NCI-H748 (cell line): ENCODE measurements around the gene HSPBP1.
A peak's percentile ranks its signal among the peaks of the same experiment; 100 is the strongest.

Experiments used
- DNase-seq: peaks from one replicate; lab custom pipeline; 2025; ENCODE audit not compliant: unreplicated experiment; lab: John Stamatoyannopoulos, UW

Gene HSPBP1

DNA sequence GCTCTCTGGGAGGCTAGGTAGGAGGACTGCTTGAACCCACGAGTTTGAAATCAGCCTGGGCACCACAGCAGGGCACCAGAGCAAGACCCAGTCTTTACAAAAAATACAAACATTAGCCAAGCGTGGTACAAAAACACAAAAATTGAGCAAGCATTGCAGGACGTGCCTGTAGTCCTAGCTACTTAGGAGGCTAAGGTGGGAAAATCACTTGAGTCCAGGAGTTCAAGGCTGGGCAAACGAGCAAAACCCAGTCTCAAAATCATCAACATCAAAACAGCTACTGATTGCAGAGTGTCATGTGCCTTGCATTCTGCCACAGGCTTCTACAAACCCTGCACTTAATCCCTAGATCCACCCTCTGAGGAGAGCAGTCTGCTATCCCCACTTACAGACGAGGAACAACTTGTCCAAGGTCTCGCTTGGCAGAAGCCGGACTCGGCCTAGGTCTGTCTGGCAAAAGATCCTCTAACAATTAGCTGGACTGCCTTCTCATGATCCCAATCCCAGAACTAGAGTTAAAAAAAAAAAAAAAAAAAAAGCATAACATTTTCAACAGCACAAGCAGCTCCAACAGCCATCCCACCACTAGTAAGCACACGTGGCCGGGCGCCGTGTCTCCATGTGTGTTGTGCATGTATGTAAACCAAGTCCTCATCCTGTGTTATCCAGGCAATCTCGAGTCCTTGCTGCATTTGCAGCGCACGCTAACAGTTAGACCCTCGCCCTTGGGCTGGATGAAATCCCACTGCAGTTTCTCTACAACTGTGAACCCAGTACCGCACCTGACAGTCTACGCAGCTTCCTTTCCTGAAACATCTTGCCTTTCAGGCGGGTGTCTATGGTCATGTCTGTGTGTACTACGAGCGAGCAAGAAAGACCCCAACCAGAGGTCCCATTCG, 23.1 kb downstream of the HSPBP1 start:
- DNase-seq: no peak

DNA sequence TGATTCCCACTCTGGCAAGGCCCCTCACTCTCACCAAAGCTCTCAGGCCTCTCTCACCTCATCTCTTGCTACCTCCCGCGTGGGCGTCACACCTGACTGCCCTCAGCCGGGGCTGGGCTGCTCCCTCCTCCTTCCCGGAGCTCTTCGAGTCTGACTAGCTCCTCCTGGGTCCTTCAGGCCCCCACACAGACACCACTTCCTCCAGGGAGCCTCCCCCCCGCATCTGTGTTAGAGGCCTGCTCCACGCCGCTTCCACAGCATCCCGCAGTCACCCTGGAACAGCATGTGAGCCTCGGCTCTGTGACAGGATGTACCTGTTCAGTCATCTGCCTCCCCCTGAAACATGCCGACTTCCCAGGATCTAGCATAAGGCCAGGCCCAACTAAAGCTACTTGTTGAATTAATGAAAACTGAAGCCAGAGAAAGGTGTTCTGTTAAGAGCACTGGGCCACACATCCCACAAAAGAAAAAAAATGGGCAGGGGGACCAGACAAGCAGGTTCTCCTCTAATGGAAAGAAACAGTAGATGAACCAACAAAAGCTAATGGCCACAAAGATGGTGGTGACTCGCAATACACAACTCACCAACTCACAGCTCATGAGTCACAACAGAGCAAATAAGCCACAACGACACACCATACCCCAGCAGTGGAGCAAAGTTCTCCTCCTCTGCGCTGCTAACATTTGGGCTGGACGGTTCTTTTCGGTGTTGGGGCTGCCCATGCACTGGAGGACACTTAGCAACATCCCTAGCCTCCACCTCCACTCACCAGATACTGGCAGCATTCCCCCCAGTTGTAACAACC, 24.1 kb downstream of the HSPBP1 start:
- DNase-seq: no peak

DNA sequence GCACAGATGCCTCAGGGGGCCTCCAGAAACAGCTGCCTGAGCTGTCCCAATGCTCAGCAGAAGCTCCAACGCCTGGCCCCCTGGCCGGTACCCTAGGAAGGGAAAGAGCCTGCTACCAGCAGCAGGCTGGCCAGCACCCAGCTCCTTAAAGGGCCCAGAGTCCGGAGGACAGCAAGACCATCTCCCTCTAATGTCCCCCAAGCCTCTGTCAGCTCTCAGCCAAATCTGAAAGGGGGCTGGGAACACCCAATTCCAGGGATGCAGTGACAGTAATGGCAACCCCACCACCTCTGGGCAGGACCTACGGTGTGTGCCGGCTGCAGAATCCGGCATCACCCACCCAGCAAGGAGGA, 25.3 kb downstream of the HSPBP1 start:
- no peak for DNase-seq

DNA sequence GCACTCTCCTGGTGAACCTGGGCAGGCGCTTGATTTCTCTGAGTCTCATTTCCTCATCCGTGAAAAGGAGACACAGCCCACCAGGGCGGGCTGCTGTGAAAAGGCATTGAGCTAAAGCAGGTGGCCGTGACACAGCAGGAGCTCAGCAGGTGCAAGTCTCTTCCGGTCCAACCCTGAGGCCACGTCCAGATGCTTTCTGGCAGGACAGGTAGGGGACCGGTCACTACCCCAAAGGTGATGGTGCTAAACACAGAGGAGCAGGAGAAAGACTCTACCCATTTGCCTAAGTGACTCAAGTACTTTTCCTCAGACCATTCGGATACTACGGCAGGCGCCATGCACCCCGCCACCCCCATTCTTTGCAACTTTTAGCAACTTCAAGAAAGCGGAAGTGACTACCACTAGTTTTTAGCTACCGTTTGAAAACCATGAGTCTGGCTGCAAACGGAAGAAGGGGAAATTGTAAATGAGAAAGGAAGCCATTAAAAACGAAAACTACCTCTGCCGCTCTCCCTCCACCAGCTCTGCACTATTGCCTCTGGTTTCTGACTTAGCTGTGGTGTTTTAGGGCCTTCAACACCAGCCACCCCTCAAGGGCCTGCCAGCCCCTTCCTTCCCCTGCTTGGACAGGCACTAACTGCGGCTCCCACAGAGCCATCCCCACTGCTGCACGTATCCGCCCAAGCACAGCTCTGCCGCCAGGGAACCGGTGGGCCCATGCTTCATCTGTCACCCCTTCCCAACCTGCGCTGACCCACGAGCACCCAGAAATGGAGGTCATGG, 25.9 kb downstream of the HSPBP1 start:
- peak; percentile 91 for DNase-seq

DNA sequence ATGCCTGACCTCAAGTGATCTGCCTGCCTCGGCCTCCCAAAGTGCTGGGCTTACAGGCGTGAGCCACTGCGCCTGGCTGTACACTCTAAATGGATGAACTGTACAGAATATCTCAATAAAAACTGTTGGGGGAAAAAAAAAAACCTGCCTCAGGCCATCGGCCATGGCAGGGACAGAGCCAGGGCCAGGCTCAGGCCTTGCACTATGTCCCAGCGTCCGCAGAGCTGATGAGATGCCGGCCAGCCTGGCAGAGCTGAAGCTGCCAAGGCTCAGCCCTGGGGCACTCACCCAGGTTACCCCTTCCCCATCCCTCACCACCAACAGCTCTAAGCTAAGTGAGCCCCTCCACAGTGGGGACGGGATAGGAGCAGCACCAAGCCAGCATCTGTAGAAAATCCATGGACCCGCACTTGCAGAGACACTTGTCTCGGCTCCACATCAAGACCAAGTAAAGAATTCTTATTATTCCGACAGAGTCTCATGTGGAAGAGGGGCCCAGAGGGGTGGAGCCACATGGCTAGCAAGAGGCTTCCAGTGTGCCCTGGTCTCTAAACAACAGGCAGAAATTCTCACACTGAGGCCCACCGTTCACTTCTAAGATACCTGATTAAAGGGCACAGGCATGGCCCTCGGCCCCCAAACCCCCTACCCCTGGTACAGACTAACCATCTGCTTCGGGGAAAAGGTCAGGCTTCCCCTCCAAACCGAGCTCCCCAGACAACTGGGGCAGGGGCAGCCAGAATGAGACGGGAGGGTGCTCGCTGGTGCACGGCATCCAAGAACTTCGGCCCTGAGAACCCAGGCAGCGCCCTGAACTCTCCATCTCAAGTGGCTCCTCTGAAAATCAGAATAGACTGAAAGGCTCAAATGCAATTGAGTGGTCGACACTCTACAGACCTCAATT, 26.9 kb downstream of the HSPBP1 start:
- DNase-seq: no peak

DNA sequence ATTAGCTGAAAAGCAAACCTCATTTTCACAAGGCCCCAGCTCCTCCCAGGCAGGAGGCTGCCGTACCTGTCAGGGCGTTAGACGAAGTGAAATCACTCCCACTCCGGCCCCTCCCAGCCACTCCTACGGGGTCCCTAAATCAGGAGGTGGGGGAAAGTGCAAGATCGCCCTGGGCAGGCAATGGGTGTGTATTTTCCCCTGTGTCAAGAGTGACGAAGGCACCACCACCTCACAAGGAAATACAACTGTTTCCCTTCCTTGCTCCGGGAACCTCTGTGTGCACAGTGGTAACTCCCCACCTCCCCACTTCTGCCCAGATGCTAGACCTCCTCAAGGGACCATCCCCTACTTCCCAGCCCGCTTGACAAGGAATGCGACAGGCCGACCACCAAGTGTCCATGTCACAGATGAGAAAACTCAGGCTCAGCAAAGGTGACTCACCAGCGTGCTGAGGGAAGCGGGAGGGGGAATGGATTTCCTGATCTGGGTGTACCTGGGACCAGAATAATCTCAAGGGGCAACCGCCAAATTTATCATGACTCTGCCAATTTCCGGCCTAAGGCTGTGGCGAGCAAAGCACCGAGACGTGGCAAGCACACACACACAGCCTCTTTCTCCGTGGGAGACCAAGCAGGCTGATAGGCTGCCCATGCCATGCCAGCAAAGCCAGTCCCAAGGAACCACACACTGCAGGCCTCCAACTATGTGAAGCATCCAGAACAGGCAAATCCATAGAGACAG, 28.4 kb downstream of the HSPBP1 start:
- no peak for DNase-seq

DNA sequence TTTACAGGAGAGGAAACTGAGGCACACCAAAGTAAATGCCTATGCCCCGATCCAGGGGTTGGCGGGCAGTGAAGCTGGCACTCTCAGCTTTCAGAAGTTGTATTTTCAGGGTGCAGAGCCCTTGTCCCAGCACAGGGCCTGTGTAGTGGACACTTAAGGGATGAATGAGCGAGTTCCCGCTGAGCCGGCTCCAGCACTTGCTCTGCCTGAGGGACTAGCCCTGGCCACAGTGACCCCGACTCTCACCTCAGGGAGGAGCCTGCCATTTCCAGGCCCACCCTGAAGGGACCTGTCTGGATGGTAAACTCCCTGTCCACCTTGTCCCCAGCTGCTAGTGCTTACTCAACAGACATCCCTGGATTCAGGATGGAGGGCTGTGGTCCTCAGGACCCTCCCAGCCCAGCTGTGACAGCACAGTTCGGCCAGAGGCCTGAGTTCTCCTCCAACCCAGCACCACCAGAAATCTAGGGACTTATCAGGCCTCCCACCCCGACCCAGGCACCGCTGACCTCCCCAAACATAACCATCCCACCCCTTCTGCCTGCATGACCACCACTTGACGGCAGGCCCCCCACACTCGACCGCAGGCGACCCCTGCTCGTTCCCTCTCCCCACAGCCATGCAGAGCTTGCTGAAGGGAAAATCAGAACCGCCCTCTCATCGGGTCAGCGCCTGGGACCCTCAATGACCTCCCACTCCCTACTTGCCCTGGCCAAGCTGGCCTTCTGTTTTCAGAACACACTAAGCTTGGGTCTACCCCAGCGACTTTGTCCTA, 29.5 kb downstream of the HSPBP1 start:
- no peak for DNase-seq

DNA sequence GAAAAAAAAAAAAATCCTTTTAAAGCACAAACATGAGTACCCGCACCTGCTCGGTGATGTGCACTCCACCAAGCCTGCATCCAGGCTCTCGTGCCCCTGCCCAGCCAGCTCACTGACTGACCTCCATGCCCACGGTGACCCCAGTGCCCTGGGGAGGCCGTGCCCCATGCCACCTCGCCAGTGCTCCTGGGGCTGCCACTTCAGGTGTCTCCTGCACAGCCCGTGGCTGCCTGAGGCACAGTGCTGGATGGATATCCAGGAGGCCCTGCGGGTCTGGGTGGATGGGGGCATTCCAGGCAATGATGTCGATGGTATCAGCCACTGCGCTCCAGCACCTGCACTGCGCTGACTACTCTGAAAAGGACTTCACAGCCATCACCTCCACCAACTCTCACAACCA, 30.1 kb downstream of the HSPBP1 start:
- DNase-seq: no peak

DNA sequence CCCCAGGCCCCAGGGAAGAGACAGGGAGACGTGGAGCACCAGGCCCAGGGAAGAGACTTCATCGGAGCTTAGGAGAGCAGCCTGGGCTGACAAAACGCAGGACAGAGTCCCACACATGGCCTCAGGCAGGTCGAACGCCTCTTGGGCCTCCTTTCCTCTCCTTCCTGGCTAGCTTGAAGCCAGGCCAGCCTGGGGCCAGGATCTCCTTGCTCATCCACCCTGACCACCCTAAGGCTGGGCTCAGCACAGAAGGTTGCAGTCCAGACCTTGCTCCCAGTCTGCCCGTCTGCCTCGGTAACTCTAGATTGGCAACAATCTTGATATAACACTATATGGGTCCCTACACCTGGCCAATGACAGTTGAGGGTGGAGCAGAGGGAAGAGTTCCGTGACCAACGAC, 31.2 kb downstream of the HSPBP1 start:
- DNase-seq: no peak

DNA sequence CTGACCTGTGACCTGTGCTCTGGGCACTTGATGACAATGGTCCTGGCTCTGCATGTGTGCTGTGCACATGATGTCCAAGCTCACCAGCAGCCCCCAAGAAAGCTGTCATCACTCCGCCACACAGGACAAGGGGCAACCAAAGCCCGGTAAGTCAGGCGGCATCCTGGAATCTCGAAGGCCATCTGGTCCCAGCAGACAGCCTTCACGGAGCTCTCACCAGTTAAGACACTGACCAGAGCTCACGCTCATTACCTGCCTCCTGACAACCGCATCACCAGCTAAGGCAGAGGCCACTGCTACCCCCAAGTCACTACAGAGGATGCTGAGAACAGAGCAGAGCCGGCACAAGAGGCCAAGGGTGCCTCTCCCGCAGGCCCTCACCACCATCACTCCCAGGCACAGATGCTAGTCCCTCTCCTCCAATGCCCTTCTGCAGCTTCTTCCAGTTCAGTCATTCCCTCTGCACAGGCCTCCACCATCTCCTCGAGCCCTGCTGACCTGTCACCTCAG, 31.7 kb downstream of the HSPBP1 start:
- DNase-seq: no peak

DNA sequence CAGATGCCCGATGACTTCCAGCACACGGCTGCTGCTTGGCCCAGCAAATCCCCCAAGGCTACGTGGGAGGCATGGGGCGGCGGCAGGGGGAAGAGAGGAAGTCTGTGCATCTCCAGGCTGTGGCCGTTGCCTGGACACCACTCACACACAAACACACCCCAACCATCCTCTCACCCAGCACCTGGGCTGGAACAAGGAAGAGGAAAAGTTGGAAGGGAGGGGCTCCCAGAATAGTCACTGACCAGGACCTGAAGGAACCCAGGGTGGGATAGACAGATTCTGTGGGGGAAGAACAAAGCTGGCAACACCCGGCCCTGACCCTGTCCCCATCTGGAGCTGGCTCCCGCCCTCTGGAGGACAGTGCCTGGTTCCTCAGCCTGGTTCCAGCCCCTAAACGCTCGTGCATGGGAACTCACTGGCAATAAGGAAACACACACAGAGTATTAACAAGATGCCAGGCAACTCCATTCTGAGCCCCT, 32.2 kb downstream of the HSPBP1 start:
- no peak for DNase-seq

DNA sequence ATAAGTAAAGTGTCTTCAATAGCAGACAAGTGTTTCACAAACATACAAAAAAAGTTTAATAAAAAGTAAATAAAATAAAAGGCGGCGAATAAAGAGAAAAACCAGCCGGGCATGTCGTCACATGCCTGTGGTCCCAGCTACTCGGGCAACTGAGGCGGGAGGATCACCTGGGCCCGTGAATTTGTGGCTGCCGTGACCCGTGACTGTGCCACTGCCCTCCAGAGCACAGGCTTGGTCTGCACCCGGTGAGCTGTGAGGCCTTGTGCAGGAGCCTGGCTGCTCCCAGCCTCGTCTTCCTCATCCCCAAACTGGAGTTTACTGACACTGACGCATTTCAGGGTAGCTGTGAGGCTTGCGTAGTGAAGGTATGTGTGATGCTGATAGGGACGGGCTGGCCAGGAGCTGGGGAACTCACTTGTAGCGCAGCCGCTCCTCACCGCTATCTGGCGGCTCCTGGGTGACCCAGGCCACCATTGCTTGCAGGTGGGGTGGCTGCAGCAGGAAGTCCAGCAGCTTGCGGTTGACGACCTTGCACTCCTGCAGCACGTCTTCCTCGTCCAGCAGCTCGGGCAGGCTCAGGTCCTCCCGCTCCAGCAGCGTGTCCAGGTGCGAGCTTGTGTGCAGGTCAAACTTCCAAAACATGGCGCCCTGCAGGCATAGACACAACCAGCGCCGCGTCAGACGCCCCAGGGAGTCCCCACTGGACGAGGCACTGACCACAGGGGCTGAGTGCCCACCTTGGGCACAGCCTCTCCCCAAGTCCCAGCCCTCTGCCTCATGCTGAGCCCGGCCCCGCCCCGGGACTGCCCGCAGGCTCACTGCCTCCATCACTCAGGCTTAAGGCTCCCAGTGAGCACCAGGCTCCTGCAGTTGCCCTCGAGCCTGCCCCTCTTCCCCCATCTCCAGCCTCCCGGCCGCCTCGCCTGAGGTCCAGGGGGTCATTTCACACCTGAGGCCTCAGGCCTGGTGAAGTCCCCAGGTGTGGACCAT, 33.2 kb downstream of the HSPBP1 start:
- no peak for DNase-seq

DNA sequence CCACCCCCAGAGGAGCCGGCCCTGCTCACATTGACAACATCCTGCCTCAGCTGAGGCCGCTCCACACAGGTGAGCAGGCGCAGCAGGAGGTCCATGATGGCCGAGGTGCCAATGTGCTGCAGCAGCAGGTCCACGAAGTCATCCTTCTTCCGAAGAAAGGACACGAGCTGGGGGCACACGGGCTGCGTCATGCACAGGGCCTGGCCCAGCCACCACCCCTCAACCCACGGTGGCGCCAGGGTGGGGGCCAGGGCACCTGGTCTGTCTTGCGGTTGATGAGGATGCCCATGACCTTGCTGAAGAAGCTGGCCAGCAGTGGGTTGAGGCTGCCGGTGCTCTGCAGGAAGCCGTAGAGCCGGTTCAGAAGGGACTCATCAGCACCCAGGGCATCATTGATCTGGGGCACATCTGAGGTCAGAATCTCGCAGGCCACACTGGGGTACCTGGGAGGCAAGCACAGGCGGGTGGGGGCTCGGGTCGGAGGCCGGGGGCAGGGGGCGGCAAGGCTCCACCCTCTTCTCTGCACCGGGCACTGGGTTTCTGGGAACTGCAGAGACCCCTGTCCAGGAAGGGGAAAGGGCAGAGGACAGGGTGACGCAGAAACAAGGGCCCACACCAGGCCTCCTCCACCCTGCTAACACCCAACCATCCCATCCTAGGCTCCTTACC, 34.5 kb downstream of the HSPBP1 start:
- DNase-seq: no peak

DNA sequence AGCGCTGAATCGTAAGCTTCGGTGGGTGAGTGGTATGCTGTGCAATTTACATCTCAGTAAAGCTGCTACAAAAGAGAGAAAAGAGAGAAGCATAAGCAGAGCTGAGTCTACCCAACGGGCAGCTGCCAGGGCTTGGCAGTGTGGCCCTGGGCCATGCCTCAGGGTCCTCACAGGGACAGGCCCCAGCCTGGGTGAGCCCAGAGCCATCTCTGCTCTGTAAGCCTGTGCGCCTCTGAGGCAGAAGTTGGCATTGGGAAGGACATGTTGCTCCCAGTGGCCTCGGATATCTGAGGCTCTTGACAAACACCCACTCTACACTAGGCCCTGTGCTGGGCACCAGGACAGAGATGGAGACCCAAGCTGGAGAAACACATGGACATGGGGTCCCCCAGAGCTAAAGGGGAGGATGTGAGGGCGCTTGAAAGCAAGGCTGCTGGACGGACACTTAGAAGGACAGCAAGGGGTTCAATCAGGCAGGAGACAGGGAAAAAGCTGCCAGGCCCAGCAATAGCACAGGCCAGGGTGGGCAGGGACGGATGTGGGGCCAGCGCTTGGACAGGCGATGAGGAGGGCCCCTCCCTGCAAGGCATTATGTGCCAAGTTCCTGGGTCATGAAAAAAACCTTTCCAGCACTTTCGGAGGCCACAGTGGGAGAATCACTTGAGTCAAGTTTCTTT, 35.8 kb downstream of the HSPBP1 start:
- DNase-seq: no peak

DNA sequence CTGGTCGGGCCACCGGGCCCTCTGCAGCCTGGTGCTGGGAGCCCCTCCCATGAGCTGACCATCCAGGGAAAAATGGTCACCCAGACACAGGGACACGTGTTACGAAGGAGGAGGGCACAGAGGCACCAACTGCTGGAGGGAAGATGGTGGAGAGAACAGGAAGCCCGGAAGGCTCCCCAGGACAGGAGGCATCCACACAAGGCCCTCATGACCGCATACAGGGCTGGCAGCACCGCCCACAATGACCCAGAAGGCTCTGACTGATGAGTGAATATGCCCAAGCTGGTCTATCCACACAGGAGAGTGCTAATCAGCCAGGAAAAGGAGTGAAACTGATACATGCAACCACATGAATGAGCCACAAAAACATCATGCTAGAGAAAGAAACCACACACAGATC, 37.4 kb downstream of the HSPBP1 start:
- no peak for DNase-seq

DNA sequence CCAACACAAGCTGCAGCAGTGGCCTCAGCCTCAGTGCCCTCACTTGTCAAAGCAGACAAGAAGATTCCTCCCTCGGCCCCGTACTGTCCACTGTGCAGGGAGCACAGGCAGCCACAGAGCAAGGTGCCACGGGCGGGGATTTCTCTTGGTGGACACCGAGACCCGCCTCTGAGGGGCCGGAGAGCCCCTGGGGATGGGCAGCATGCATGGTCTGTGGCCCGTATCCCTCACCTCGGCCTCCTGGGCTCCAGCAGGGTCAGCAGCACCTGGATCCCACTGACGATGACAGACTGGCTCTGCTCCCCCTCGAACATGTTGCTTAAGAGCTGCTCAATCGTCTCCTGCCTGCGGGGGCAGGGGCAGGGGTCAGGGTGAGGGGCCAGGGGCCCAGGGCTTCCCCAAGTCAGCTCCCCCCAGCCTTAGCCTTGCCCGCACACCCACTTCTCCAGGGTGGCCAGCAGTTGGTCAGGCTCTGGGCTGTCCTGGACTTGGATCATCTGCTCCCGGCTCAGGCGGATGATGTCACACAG, 37.9 kb downstream of the HSPBP1 start:
- DNase-seq: no peak
